ENCODE results near the gene GTF2A1L. TPM values are rescaled to one million over a fixed set of nuclear protein-coding genes. Genes with fewer than 3 reads are reported as not detected.
A peak's percentile ranks its signal among the peaks of the same experiment; 100 is the strongest.
"Not testable (repeated sequence)": the region's sequence is repeated elsewhere in the genome, so short reads cannot be mapped to it uniquely, and the experiment has no call there.

GTF2A1L gene
- total RNA-seq, 1 donor from 2014 or later: not detected

DNA sequence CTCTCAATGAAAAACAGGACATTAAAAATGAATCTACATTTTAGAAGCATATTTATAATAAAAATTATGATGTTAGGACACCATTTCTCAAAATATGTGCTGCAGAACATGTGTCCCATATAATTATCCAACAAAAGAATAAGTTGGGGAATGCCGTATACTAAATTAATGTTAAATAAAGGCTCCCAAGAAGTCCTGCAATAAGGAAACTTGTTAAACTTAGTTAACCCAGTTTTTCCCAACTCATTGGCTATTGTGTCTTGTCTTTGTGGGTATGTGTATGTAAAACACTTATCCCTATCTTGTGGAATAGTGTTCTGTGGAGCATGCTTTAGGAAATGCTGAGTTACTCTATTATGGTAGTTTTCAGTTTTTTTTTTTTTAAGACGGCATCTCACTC lies 25.6 kb upstream of the GTF2A1L start:
- Mint-ChIP-seq H3K4me1 (ENCODE audit: unreplicated experiment) (no peaks in the 10 kb centered on the region), H3K27me3 (ENCODE audit: unreplicated experiment) (no peaks in the 10 kb centered on the region), H3K4me3 (ENCODE audit: unreplicated experiment) (no peak overlapping the region), H3K9me3 (ENCODE audit: unreplicated experiment) (no peaks in the 10 kb centered on the region), H3K36me3 (ENCODE audit: low read depth, unreplicated experiment) (no peaks in the 10 kb centered on the region), H3K27ac (ENCODE audit: unreplicated experiment) (no peak overlapping the region)
- DNase-seq (ENCODE audit: low spot score): no peak
- TF ChIP-seq, protein P1, sequence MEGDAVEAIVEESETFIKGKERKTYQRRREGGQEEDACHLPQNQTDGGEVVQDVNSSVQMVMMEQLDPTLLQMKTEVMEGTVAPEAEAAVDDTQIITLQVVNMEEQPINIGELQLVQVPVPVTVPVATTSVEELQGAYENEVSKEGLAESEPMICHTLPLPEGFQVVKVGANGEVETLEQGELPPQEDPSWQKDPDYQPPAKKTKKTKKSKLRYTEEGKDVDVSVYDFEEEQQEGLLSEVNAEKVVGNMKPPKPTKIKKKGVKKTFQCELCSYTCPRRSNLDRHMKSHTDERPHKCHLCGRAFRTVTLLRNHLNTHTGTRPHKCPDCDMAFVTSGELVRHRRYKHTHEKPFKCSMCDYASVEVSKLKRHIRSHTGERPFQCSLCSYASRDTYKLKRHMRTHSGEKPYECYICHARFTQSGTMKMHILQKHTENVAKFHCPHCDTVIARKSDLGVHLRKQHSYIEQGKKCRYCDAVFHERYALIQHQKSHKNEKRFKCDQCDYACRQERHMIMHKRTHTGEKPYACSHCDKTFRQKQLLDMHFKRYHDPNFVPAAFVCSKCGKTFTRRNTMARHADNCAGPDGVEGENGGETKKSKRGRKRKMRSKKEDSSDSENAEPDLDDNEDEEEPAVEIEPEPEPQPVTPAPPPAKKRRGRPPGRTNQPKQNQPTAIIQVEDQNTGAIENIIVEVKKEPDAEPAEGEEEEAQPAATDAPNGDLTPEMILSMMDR (IDR thresholded peaks at IDR 0.05; ENCODE audit: unreplicated experiment): no peak

DNA sequence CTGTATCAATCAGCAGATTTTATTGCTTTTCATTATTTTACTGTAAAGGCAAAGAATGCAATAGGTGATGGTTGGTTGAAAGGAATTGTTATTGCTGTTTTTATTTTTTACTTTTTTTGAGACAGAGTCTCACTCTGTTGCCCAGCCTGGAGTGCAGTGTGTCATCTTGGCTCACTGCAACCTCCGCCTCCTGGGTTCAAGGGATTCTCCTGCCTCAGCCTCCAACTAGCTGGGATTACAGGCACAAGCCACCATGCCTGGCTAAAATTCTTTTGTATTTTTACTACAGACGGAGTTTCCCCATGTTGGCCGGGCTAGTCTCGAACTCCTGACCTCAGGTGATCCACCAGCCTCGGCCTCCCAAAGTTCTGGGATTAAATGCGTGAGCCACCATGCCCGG lies 20.9 kb upstream of the GTF2A1L start:
- not testable (repeated sequence) for DNase-seq (ENCODE audit: low spot score); H3K27ac Mint-ChIP-seq (ENCODE audit: unreplicated experiment); H3K36me3 Mint-ChIP-seq (ENCODE audit: low read depth, unreplicated experiment); H3K4me3 Mint-ChIP-seq (ENCODE audit: unreplicated experiment); H3K27me3 Mint-ChIP-seq (ENCODE audit: unreplicated experiment); H3K4me1 Mint-ChIP-seq (ENCODE audit: unreplicated experiment); H3K9me3 Mint-ChIP-seq (ENCODE audit: unreplicated experiment)

DNA sequence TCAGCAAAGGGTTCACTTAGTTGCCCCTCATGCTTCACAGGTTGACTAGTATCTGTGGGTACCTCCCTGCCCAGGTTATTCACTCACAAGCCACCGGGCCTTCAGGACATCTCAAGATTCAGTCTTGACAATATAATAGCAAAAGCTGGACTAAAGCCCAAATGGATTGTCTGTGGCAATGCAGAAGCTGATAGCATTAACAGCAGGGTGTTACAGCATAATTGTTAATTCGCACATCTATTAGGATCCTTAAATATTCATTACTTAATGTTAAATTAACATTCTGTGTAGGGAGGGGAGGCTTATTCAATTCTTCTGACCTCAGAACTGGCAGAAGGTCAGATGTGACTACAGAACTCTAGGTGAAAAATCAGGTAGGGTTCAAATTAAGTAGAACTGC lies 20.2 kb upstream of the GTF2A1L start:
- Mint-ChIP-seq H3K4me1 (ENCODE audit: unreplicated experiment) (no peaks in the 10 kb centered on the region), H3K27me3 (ENCODE audit: unreplicated experiment) (no peaks in the 10 kb centered on the region), H3K4me3 (ENCODE audit: unreplicated experiment) (no peak overlapping the region), H3K9me3 (ENCODE audit: unreplicated experiment) (no peaks in the 10 kb centered on the region), H3K27ac (ENCODE audit: unreplicated experiment) (no peak overlapping the region), H3K36me3 (ENCODE audit: low read depth, unreplicated experiment) (no peaks in the 10 kb centered on the region)
- TF ChIP-seq, protein P1 (IDR thresholded peaks at IDR 0.05; ENCODE audit: unreplicated experiment): no peak
- no peak for DNase-seq (ENCODE audit: low spot score)

DNA sequence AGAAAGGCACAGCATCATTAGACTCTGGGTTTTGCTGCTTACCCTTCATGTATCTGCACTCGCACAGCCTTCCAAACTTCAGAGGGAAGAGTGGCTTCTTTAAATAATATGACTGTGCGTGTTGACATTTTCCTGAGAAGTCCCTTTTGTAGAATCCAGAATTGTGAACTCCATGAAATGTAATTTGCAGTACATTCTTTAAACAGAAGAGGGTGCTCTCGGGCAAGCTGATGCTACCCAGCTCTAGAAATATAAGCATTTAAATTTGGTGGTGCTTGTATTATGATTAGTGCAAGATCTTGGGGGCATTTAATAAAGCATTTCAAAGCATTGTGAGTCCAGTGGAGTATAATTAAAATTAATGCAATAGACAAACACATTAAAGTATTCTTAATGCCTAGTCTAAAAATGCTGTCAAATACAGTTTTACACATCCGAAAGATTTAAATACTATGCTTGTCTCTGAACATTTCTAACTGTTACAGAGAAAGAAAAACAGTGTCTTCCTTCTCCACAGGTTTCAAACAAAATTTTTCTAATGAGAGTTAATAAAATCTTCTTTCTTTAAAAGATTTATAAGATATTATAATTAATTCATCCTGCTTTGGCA lies 17.3 kb upstream of the GTF2A1L start:
- Mint-ChIP-seq H3K4me3 (ENCODE audit: unreplicated experiment) (no peak overlapping the region), H3K9me3 (ENCODE audit: unreplicated experiment) (no peaks in the 10 kb centered on the region), H3K27ac (ENCODE audit: unreplicated experiment) (no peak overlapping the region), H3K4me1 (ENCODE audit: unreplicated experiment) (no peaks in the 10 kb centered on the region), H3K36me3 (ENCODE audit: low read depth, unreplicated experiment) (no peaks in the 10 kb centered on the region), H3K27me3 (ENCODE audit: unreplicated experiment) (no peaks in the 10 kb centered on the region)
- peak; percentile 36 for DNase-seq (ENCODE audit: low spot score)
- TF ChIP-seq, protein P1 (IDR thresholded peaks at IDR 0.05; ENCODE audit: unreplicated experiment): peak; percentile 87

DNA sequence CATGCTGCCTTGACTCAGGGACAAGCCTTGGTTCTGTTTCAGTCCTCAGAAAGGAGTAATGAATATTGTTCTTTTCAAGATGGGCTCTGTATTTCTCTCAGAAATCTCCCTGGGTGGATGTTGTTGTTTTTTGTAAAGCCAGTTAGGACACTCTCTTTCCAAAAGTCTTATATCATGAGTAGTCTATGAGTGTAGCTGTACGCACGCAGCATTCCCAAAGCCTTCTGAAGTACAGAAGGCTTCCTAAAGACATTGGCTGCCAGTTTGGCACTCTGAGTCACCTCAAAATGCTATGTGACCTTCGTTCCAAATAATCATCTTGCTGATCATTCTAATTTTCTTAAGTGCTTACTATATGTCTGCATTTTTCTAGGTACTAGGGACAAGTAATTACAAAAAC lies 16.7 kb upstream of the GTF2A1L start:
- no peak for DNase-seq (ENCODE audit: low spot score)
- H3K9me3 Mint-ChIP-seq (ENCODE audit: unreplicated experiment): no peaks in the 10 kb centered on the region
- no peaks in the 10 kb centered on the region for H3K27me3 Mint-ChIP-seq (ENCODE audit: unreplicated experiment)
- TF ChIP-seq, protein P1 (IDR thresholded peaks at IDR 0.05; ENCODE audit: unreplicated experiment): no peak
- H3K36me3 Mint-ChIP-seq (ENCODE audit: low read depth, unreplicated experiment): no peaks in the 10 kb centered on the region
- no peaks in the 10 kb centered on the region for H3K4me1 Mint-ChIP-seq (ENCODE audit: unreplicated experiment)
- H3K4me3 Mint-ChIP-seq (ENCODE audit: unreplicated experiment): no peak overlapping the region
- H3K27ac Mint-ChIP-seq (ENCODE audit: unreplicated experiment): no peak overlapping the region
